Measurements from ENCODE around the gene AKR1C8. TPM values are rescaled to one million over a fixed set of nuclear protein-coding genes. Genes with fewer than 3 reads are reported as not detected.

The AKR1C8 gene
- total and polyA plus RNA-seq, 2 of the 13 experiments (the other 11 are each of a cell fraction or from before 2014, with no cell fraction given), result 0.12 TPM; not detected in 1

DNA sequence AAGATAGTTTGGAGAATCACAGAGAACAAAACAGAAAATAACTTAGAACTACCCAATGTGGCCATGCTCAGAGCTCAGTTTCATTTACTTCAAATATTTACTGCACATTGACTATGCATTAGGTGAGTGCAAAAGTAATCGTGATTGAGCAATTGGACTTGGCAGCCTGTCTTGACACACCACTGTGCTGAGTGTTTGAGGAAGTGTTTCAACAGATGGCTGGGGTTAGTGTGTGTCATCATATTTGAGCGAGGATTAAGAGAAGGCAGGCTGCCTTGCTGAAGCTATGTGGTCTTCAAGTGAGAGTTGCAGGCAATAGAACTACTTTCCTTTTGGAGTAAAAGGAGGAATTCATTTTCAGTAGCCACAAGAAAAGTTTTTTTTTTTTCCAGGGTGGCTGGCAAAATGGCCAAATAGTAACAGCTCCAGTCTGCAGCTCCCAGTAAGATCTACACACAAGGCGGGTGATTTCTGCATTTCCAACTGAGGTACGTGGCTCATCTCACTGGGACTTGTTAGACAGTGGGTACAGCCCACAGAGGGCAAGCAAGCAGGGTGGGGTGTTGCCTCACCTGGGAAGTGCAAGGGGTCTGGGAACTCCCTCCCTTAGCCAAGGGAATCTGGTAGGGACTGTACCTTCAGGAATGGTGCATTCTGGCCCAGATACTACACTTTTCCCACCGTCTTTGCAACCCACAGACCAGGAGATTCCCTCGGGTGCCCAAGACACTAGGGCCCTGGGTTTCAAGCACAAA is 49.3 kb upstream of the AKR1C8 start (continued):
- TF ChIP-seq MXD4 (CRISPR knock-in tag; IDR thresholded peaks at IDR 0.05) (no peak), TEAD3 (CRISPR knock-in tag; optimal IDR thresholded peaks at IDR 0.05; ENCODE audit: borderline replicate concordance) (peak; percentile 60), ZNF607 (CRISPR knock-in tag; IDR thresholded peaks at IDR 0.05; ENCODE audit: borderline replicate concordance) (no peak), ZNF207 (IDR thresholded peaks at IDR 0.05; ENCODE audit: borderline replicate concordance) (no peak), ZNF24 (IDR thresholded peaks at IDR 0.05) (no peak), ZBTB21 (CRISPR knock-in tag; IDR thresholded peaks at IDR 0.05) (no peak), ZNF775 (CRISPR knock-in tag; IDR thresholded peaks at IDR 0.05; ENCODE audit: borderline replicate concordance) (no peak), MAF1 (CRISPR knock-in tag; IDR thresholded peaks at IDR 0.05; ENCODE audit: borderline replicate concordance) (no peak), IRF2 (CRISPR knock-in tag; IDR thresholded peaks at IDR 0.05) (peak; percentile 52; the same call in 1 of the 2 replicates), ZNF224 (CRISPR knock-in tag; IDR thresholded peaks at IDR 0.05) (no peak), NCOA1 (CRISPR knock-in tag; IDR thresholded peaks at IDR 0.05) (no peak), ZSCAN9 (CRISPR knock-in tag; IDR thresholded peaks at IDR 0.05; ENCODE audit: borderline replicate concordance) (peak; percentile 73; the same call in 1 of the 2 replicates), ZNF674 (CRISPR knock-in tag; IDR thresholded peaks at IDR 0.05; ENCODE audit: low read depth) (no peak), POLR2AphosphoS5 (IDR thresholded peaks at IDR 0.05; ENCODE audit: low read depth, low read length) (no peak), ETV5 (CRISPR knock-in tag; IDR thresholded peaks at IDR 0.05; ENCODE audit: borderline replicate concordance) (peak; percentile 72), ZNF891 (CRISPR knock-in tag; IDR thresholded peaks at IDR 0.05) (no peak), POLR2AphosphoS2 (IDR thresholded peaks at IDR 0.05; ENCODE audit: low read depth, low read length) (no peak), ZNF296 (CRISPR knock-in tag; conservative IDR thresholded peaks at IDR 0.05) (no peak), ZEB1 (IDR thresholded peaks at IDR 0.05; ENCODE audit: insufficient replicate concordance, low read depth) (no peak), ZNF839 (CRISPR knock-in tag; IDR thresholded peaks at IDR 0.05; ENCODE audit: borderline replicate concordance) (0 out of 2 replicates have a peak, but pooled peaks have one; percentile 17), SMAD3 (CRISPR knock-in tag; IDR thresholded peaks at IDR 0.05) (peak; percentile 78), ELF1 (CRISPR knock-in tag; IDR thresholded peaks at IDR 0.05) (peak; percentile 71), PRPF4 (IDR thresholded peaks at IDR 0.05; ENCODE audit: low read depth, low read length, poor library complexity, severe bottlenecking) (no peak)
- TF ChIP-seq, protein P1, sequence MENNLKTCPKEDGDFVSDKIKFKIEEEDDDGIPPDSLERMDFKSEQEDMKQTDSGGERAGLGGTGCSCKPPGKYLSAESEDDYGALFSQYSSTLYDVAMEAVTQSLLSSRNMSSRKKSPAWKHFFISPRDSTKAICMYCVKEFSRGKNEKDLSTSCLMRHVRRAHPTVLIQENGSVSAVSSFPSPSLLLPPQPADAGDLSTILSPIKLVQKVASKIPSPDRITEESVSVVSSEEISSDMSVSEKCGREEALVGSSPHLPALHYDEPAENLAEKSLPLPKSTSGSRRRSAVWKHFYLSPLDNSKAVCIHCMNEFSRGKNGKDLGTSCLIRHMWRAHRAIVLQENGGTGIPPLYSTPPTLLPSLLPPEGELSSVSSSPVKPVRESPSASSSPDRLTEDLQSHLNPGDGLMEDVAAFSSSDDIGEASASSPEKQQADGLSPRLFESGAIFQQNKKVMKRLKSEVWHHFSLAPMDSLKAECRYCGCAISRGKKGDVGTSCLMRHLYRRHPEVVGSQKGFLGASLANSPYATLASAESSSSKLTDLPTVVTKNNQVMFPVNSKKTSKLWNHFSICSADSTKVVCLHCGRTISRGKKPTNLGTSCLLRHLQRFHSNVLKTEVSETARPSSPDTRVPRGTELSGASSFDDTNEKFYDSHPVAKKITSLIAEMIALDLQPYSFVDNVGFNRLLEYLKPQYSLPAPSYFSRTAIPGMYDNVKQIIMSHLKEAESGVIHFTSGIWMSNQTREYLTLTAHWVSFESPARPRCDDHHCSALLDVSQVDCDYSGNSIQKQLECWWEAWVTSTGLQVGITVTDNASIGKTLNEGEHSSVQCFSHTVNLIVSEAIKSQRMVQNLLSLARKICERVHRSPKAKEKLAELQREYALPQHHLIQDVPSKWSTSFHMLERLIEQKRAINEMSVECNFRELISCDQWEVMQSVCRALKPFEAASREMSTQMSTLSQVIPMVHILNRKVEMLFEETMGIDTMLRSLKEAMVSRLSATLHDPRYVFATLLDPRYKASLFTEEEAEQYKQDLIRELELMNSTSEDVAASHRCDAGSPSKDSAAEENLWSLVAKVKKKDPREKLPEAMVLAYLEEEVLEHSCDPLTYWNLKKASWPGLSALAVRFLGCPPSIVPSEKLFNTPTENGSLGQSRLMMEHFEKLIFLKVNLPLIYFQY (CRISPR knock-in tag; IDR thresholded peaks at IDR 0.05; ENCODE audit: borderline replicate concordance), result no peak
- TF ChIP-seq, protein P2, sequence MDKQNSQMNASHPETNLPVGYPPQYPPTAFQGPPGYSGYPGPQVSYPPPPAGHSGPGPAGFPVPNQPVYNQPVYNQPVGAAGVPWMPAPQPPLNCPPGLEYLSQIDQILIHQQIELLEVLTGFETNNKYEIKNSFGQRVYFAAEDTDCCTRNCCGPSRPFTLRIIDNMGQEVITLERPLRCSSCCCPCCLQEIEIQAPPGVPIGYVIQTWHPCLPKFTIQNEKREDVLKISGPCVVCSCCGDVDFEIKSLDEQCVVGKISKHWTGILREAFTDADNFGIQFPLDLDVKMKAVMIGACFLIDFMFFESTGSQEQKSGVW (CRISPR knock-in tag; IDR thresholded peaks at IDR 0.05; ENCODE audit: borderline replicate concordance), result no peak

All from HepG2 (cell line).